Posterior cingulate gyrus (tissue), 11 donors: Measurements from ENCODE around the gene CD28.
"Not testable (repeated sequence)": the region's sequence is repeated elsewhere in the genome, so short reads cannot be mapped to it uniquely, and the experiment has no call there.

Experiments used
- DNase-seq, 10 donors: peaks; one replicate each; pipeline versions ENCODE4 v3.0.0 to v3.0.0-alpha.2; 2020 to 2021; ENCODE audit warnings: mixed read lengths in 3 of 10
- intact Hi-C: fragments of 100-400 bp; cut with DNase I; formaldehyde crosslinking; loops from one replicate; pipeline ENCODE4 v1.15.1; 2023

CD28 gene

DNA sequence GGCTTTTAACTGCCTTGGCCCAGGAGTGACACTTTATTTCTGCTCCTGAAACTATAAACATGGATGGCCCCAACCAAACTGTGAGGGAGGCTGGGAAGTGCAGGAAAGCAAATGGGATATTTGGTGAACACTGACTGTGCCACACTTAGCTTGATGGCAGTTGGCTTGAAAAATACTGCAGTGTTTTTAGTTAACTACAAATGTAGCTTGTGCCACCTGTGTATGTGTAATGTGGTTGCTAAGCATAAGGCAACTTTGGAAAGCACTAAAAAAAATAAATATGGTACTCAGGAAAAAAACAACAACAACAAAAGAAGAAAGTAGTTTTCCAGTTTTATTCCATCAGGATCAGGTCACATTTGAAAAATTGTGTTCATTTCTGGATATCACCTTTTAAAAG, 73.8 kb downstream of the CD28 start:
- intact Hi-C loops, result loop anchor here (10.0 kb wide), 1 partner anchor 125 kb away; no protein-coding TSS in a partner anchor
- DNase-seq, result no peak

DNA sequence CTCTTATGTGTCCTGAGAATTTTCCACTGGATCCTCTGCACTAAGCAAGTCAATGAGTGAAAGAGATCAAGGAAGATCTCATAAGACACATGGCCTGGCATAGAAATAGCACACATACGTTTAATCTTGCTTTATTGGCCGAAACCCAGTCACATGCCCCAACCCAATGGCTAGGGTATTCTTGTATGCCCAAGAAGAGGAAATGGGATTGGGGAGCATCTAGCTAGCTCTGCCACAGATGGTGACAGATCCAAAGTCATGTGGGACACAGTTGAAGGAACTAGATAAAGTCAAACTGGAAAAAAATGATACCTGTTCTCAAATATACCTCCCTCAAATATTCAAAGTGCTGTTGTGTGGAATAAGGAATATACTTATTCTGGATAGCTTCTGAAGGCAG, 74.7 kb downstream of the CD28 start:
- intact Hi-C loops, result loop anchor here (10.0 kb wide), 1 partner anchor 126 kb away; no protein-coding TSS in a partner anchor
- DNase-seq, result no peak

DNA sequence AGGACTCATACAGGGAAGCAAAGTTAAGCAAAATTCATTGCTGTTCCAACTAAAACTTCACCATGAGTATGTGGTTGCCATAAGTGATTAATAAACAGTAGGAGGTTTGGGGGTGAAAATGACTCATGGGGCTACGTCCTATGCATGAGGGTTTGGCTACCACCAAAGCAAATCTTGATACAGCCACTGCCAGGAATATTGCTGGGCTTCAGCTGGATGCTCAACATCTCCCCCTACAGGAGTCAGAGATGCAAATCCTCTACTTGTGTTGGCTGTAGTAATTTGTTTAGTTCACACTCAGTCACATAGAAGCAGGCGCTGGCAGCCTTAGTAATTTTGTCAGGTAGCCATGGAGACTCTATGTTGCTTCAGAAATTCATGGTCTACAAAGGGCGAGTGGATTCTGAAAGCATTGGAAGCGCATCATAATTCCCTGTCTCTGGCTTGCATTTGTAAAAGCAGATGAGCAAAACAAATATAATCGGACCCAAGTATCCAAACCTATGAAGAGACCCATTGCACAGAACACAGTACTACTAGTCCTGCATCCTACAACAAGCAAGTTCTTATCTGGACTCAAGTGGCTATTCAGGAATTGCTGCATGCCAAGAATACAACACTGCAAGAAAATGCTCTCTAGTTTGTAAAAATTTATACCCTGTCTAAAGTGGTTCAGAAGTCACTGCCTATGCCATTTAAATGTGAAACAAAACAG, 76.0 kb downstream of the CD28 start:
- DNase-seq, result peak in 6 of 10 donors; percentile 18 to 88 (median 32)
- intact Hi-C loops, result loop anchor here (10.0 kb wide), 1 partner anchor 128 kb away; no protein-coding TSS in a partner anchor

DNA sequence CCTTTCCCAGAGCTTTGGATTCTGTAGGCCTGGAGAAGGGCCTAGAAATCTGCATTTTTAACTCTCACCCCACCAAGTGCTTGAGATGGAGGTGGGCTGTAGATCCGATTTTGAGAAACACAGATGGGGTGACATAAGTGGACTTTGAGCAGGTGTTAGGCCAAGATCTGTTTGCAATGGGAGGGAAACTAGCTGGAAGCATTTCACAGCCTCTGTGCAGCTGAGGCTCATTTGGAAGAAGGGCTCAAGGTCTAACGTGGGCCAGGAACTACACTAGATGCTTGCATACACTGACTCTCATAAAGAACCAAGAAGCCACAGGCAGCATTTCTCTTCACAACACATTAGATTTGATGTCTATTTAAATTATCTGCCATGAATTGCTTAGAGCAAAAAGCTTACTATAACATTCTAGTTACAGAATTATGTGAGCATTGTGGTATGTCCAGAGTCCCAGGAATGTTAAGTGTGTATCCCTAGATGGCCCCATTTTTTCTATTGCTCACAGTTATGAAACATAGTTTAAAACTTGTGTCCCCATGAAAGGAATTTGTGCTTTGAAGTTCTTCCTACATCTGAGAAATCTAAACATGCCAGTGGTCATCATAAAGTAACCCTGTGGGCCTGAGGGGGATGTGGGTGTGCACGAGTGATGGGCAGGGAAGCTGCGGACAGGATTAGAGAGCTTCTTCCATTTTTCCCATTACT, 77.2 kb downstream of the CD28 start:
- intact Hi-C loops, result loop anchor here (10.0 kb wide), 1 partner anchor 129 kb away; no protein-coding TSS in a partner anchor
- no peak for DNase-seq

DNA sequence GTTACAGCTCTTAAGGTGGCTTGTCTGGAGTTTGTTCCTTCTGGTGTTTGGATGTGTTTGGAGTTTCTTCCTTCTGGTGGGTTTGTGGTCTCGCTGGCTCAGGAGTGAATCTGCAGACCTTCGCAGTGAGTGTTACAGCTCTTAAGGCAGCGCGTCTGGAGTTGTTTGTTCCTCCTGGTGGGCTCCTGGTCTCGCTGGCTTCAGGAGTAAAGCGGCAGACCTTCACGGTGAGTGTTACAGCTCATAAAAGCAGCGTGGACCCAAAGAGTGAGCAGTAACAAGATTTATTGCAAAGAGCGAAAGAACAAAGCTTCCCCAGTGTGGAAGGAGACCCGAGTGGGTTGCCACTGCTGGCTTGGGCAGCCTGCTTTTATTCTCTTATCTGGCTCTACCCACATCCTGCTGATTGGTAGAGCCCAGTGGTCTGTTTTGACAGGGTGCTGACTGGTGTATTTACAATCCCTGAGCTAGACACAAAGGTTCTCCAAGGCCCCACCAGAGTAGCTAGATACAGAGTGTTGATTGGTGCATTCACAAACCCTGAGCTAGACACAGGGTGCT, 78.4 kb downstream of the CD28 start:
- intact Hi-C loops, result loop anchor here (10.0 kb wide), 1 partner anchor 130 kb away; no protein-coding TSS in a partner anchor
- not testable (repeated sequence) for DNase-seq

DNA sequence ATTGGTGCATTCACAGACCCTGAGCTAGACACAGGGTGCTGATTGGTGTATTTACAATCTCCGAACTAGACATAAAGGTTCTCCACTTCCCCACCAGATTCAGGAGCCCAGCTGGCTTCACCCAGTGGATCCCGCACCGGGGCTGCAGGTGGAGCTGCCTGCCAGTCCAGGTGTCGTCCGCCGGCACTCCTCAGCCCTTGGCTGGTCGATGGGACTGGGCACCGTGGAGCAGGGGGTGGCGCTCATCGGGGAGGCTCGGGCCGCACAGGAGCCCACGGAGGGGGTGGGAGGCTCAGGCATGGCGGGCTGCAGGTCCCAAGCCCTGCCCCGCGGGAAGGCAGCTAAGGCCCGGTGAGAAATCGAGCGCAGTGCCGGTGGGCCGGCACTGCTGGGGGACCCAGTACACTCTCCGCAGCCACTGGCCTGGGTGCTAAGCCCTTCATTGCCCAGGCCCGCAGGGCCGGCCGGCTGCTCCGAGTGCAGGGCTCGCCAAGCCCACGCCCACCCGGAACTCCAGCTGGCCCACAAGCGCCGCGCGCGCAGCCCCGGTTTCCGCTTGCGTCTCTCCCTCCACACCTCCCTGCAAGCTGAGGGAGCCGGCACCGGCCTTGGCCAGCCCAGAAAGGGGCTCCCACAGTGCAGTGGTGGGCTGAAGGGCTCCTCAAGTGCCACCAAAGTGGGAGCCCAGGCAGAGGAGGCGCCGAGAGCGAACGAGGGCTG, 79.1 kb downstream of the CD28 start:
- intact Hi-C loops, result loop anchor here (10.0 kb wide), 1 partner anchor 131 kb away; no protein-coding TSS in a partner anchor
- peak in 2 of 10 donors; percentile 71 to 76 for DNase-seq

DNA sequence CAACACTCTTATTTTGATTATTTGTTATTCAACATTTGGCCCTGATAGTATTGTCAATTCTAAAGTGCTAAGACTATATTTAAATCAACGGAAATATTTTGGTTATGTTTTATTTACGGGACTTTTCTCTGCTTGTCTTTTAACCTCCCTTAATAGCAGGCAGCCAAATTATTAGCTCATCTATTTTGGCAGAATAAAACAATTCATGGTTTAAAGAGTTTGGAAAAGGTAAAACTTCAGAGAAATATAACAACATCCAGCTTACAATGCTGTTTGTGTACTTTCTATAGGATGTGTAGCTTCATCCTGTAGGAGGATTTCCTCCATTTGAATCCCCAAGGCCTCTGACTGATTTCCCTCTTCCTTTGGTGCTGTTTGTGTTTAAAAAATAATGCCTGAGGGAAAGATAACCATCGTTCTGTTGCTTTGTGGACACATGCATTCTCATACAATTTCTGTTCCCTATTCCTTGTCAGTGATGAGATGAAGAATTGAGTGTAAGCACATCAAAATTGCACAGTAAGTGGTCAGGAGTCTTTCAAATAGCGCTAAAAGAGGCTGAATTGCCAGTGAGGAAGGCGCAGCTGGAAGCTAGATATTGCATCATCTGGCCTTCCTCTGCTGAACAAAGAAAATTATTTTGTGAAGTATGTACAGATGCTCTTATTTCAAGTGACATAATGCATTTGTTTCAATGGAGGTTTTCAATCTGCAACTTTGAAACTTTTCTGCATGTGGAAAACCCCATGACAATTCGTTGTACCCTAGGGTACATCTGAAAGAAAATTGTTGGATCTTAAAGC, 80.3 kb downstream of the CD28 start:
- no peak for DNase-seq
- intact Hi-C loops, result loop anchor here (10.0 kb wide), 1 partner anchor 132 kb away; no protein-coding TSS in a partner anchor

DNA sequence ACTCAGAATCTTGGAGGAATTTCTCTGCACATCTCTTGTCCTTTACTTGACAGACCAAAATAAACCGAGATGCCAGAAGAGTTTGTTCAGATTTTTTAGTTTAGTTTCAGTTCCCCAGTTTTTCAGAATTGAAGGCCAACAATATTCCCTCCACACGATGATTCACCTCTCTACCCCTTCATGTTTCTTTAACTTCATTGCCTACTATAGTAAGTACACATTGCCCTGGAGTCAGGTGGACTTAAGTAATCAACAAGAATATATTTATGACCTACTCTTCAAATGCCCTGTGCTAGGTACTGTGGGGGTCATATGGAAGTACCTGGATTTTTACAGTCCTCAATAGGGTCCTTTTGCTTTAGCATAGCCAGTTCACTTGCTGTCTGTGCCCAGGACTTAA, 81.5 kb downstream of the CD28 start:
- DNase-seq, result no peak
- intact Hi-C loops, result loop anchor here (10.0 kb wide), 1 partner anchor 133 kb away; no protein-coding TSS in a partner anchor
